ENCODE measurements around the gene NDUFS7. TPM values are rescaled to one million over a fixed set of nuclear protein-coding genes. Genes with fewer than 3 reads are reported as not detected.
"Not testable (repeated sequence)": the region's sequence is repeated elsewhere in the genome, so short reads cannot be mapped to it uniquely, and the experiment has no call there.

The NDUFS7 gene
- total and polyA plus RNA-seq, 4 donors, result 43.0 to 164 (median 124) TPM

DNA sequence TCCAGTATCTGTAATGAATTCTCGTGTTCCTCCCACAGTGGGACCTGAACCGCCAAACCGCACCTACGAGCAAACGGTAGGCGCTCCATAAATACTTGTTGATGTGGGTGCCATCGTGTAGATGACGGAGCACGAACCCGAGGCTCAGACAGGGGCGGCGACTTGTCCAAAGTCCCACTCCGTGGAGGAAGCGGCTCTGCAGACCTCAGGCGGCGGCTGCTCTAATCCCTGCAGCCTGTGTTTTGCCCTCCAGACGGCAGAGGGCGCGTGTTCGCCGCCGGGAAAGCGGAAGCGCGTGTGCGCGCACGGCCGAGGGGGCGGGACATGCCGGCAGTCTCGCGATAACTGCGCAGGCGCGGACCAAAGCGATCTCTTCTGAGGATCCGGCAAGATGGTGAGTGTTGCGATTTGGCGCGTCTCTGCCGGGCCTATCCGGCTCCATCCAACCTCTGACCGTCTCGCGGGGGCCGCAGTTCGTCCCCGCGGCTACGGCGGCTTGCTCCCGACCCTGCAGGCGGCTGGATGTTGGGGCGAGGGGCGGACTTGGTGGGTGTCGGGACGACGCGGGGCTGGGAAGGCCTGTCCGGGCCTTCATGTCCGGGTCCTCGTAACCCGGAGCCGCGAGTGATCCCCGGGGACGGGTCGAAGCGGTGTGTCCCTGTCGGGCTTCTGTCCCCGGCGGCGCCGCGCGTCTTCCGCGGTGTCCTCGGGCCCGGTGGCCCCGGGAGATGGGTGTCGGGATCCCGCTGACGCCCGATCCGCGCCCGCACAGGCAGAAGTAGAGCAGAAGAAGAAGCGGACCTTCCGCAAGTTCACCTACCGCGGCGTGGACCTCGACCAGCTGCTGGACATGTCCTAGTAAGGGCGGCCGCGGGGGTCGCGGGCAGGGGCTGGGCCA lies 54.6 kb downstream of the NDUFS7 start, which contains the start of gene RPS15:
RPS15 (plus strand) TSS at position 362 of the 898 bp plus-strand sequence; CDS start at position 392, 30 bp downstream.
- H3K4me3 ChIP-seq (ENCODE audit: low read depth, low read length), result peak within 1 kb of the TSS; percentile 96
- WGBS (ENCODE audit: insufficient coverage), result under 1% methylated on average over 100 of the region's 100 CpGs
- H3K27ac ChIP-seq (ENCODE audit: low read depth, low read length), result peak within 1 kb of the TSS; percentile 90
- H3K4me1 ChIP-seq (ENCODE audit: control insufficient read depth, insufficient read depth, low read length), result peaks cover 22% of the 10 kb centered on the region
- no peaks in the 10 kb centered on the region for H3K27me3 ChIP-seq (ENCODE audit: control insufficient read depth, insufficient read depth, low read length)
- no peaks in the 10 kb centered on the region for H3K9me3 ChIP-seq (ENCODE audit: control insufficient read depth, insufficient read depth, low read length)
- peak; percentile 86 to 98 (median 93) for DNase-seq (ENCODE audit: low read depth in 4 of 6, low spot score in 6 of 6)
- peaks cover 74% of the 10 kb centered on the region for H3K36me3 ChIP-seq (ENCODE audit: control insufficient read depth, insufficient read depth, low read length)

DNA sequence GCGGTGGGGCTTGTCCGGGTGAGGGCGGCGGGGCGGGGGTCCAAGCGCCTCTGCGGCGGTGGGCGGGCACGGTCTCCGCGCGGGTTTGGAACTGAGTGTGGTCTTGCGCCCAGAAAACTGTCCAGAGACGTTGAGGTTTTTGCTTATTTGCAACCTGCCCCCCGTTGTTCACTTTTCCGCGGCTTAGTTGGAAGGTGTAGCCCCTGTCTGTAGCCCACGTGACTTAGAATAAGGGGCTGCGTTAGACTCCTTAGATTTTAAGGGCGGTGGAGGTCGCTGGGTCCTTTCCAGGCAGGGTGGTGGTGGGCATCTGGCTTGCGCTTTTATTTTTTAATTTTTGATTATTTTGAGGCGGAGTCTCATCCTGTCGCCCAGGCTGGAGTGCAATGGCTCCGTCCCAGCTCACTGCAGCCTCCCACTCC lies 55.2 kb downstream of the NDUFS7 start:
- Histone ChIP-seq H3K36me3 (ENCODE audit: control insufficient read depth, insufficient read depth, low read length) (peaks cover 74% of the 10 kb centered on the region), H3K9me3 (ENCODE audit: control insufficient read depth, insufficient read depth, low read length) (no peaks in the 10 kb centered on the region), H3K27ac (ENCODE audit: low read depth, low read length) (peak overlapping the region; percentile 90), H3K4me3 (ENCODE audit: low read depth, low read length) (peak overlapping the region; percentile 96), H3K4me1 (ENCODE audit: control insufficient read depth, insufficient read depth, low read length) (peaks cover 22% of the 10 kb centered on the region), H3K27me3 (ENCODE audit: control insufficient read depth, insufficient read depth, low read length) (no peaks in the 10 kb centered on the region)
- DNase-seq (ENCODE audit: low read depth in 4 of 6, low spot score in 6 of 6), result peak in 1 of 6 donors; percentile 28
- WGBS (ENCODE audit: insufficient coverage), result 0% methylated on average over 22 of the region's 26 CpGs

DNA sequence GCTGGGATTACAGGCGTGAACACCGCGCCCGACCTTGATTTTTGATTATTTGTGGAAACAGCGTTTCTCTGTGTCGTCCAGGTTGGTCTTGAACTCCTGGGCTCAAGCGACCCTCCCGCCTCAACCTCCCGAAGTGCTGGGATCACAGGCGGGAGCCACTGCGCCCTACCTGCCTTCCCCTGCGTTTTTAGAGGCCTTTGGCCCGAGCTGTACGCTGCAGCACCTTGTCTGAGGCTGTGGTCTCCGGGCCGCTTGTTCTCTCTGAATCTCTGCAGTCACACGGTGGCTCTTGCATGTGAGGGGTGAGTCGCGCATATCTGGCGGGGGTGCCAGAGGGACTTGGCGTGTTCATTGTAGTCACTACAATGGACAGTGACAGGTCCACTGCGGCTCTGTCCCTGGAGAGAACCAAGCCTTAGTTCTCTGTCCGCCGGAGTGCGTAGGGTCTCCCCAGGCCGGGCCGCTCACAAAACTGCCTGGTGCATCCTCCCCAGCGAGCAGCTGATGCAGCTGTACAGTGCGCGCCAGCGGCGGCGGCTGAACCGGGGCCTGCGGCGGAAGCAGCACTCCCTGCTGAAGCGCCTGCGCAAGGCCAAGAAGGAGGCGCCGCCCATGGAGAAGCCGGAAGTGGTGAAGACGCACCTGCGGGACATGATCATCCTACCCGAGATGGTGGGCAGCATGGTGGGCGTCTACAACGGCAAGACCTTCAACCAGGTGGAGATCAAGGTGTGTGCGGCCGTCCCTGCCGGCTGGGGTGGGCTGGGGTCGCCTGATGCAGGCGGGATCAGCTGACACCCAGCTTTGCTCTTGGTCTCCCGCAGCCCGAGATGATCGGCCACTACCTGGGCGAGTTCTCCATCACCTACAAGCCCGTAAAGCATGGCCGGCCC lies 56.1 kb downstream of the NDUFS7 start:
- H3K36me3 ChIP-seq (ENCODE audit: control insufficient read depth, insufficient read depth, low read length), result peaks cover 66% of the 10 kb centered on the region
- H3K4me3 ChIP-seq (ENCODE audit: low read depth, low read length), result peak overlapping the region; percentile 96
- not testable (repeated sequence) for H3K27me3 ChIP-seq (ENCODE audit: control insufficient read depth, insufficient read depth, low read length); H3K27ac ChIP-seq (ENCODE audit: low read depth, low read length); H3K9me3 ChIP-seq (ENCODE audit: control insufficient read depth, insufficient read depth, low read length); DNase-seq (ENCODE audit: low read depth in 4 of 6, low spot score in 6 of 6)
- H3K4me1 ChIP-seq (ENCODE audit: control insufficient read depth, insufficient read depth, low read length), result peaks cover 29% of the 10 kb centered on the region
- WGBS (ENCODE audit: insufficient coverage), result 82% methylated on average over 50 of the region's 57 CpGs

DNA sequence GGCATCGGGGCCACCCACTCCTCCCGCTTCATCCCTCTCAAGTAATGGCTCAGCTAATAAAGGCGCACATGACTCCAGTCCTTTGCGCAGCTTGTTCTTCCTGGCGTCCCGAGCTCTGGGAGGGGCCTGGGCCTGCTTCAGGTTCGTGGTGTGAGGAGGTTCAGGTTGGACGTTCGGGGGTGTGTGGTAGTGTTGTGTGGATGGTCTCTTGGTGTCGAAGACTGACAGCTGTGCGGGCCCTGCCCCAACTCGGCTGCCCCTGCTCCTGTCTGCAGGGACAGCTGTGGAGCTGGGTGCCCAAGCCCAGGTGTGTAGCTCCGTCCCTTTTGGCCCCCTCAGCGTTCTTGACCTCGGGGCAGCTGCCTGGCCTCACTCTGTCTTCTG lies 56.7 kb downstream of the NDUFS7 start:
- Histone ChIP-seq H3K27me3 (ENCODE audit: control insufficient read depth, insufficient read depth, low read length) (no peaks in the 10 kb centered on the region), H3K36me3 (ENCODE audit: control insufficient read depth, insufficient read depth, low read length) (peaks cover 61% of the 10 kb centered on the region), H3K4me3 (ENCODE audit: low read depth, low read length) (no peak overlapping the region), H3K27ac (ENCODE audit: low read depth, low read length) (no peak overlapping the region), H3K9me3 (ENCODE audit: control insufficient read depth, insufficient read depth, low read length) (no peaks in the 10 kb centered on the region), H3K4me1 (ENCODE audit: control insufficient read depth, insufficient read depth, low read length) (peaks cover 35% of the 10 kb centered on the region)
- DNase-seq (ENCODE audit: low read depth in 4 of 6, low spot score in 6 of 6), result no peak
- WGBS (ENCODE audit: insufficient coverage), result 86% methylated on average over 13 of the region's 15 CpGs

DNA sequence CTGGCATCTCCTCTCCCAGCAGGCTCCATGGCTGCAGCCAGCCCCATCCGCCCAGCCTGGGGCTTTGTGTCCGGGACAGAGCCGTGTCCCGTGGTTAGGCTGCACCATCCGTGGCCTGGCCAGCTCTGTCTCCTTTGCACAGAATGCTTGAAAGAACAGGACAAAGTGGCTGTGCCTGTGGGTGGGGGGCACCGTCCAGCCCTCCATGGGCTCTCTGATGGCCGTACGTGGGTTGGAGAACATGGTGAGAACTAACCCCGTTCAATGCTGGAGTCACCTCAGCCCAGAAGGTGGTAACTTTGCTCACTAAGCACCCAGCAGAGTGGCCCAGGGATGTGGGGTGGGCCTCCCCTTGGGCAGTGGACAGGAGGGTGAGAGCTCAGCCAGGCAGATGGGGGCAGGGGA lies 57.3 kb downstream of the NDUFS7 start:
- WGBS (ENCODE audit: insufficient coverage), result 88% methylated on average over 9 of the region's 9 CpGs
- H3K27ac ChIP-seq (ENCODE audit: low read depth, low read length), result no peak overlapping the region
- peaks cover 55% of the 10 kb centered on the region for H3K36me3 ChIP-seq (ENCODE audit: control insufficient read depth, insufficient read depth, low read length)
- H3K4me3 ChIP-seq (ENCODE audit: low read depth, low read length), result no peak overlapping the region
- H3K27me3 ChIP-seq (ENCODE audit: control insufficient read depth, insufficient read depth, low read length), result no peaks in the 10 kb centered on the region
- no peaks in the 10 kb centered on the region for H3K9me3 ChIP-seq (ENCODE audit: control insufficient read depth, insufficient read depth, low read length)
- peaks cover 40% of the 10 kb centered on the region for H3K4me1 ChIP-seq (ENCODE audit: control insufficient read depth, insufficient read depth, low read length)
- DNase-seq (ENCODE audit: low read depth in 4 of 6, low spot score in 6 of 6), result no peak

DNA sequence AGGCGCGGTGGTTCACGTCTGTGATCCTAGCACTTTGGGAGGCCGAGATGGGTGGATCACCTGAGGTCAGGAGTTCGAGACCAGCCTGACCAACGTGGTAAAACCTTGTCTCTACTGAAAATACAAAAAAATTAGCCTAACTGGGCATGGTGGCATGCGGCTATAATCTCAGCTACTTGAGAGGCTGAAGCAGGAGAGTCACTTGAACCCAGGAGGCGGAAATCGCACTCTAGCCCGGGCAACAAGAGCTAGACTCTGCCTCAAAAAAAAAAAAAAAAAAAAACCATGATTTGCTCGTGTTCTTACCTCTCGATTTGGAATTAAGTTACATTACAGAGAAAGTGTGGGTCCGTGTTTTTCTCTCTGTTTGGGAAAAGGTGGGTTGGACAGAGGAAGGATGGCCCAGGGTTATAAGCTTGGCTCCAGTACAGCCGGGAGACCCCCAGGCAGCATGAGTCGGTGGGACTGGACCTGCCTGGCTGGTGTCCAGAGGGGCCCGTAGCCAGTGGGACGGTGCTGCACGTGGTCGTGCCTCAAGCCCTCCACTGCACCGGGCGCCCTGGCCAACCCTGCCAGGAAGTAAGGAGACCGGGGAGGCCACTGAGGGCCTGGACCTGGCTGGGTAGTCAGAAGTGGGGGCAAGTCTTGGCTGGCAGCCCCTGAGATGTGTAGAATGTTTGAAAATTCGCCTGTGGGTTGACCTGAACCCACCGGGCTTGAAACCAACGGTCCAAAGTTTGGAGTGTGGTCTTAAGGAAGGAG lies 58.2 kb downstream of the NDUFS7 start:
- DNase-seq (ENCODE audit: low read depth in 4 of 6, low spot score in 6 of 6), result no peak
- H3K27ac ChIP-seq (ENCODE audit: low read depth, low read length), result no peak overlapping the region
- H3K4me1 ChIP-seq (ENCODE audit: control insufficient read depth, insufficient read depth, low read length), result peaks cover 43% of the 10 kb centered on the region
- no peaks in the 10 kb centered on the region for H3K27me3 ChIP-seq (ENCODE audit: control insufficient read depth, insufficient read depth, low read length)
- no peaks in the 10 kb centered on the region for H3K9me3 ChIP-seq (ENCODE audit: control insufficient read depth, insufficient read depth, low read length)
- no peak overlapping the region for H3K4me3 ChIP-seq (ENCODE audit: low read depth, low read length)
- 82% methylated on average over 17 of the region's 25 CpGs for WGBS (ENCODE audit: insufficient coverage)
- H3K36me3 ChIP-seq (ENCODE audit: control insufficient read depth, insufficient read depth, low read length), result peaks cover 48% of the 10 kb centered on the region

Other genes with a start within 250 kb of the NDUFS7 start
- 10 to 100 TPM in 1 of 2 donors, 1 to 10 TPM in 1; 7.2 to 10.5 TPM for gene SBNO2, start 209.6 kb upstream of the NDUFS7 start, total RNA-seq
- gene SBNO2, start 209.6 kb upstream of the NDUFS7 start, polyA plus RNA-seq (ENCODE audit: insufficient read length in 2 of 2), result 10 to 100 TPM; 12.9 to 17.9 TPM
- gene STK11, start 178.1 kb upstream of the NDUFS7 start, total RNA-seq, result 10 to 100 TPM; 35.4 to 60.0 TPM
- gene STK11, start 178.1 kb upstream of the NDUFS7 start, polyA plus RNA-seq (ENCODE audit: insufficient read length in 2 of 2), result 10 to 100 TPM; 57.5 to 66.6 TPM
- gene CBARP, start 145.9 kb upstream of the NDUFS7 start, total RNA-seq, result 1 to 10 TPM; 2.7 to 4.6 TPM
- gene CBARP, start 145.9 kb upstream of the NDUFS7 start, polyA plus RNA-seq (ENCODE audit: insufficient read length in 2 of 2), result 10 to 100 TPM; 35.4 to 38.6 TPM
- 10 to 100 TPM; 17.4 to 90.8 TPM for gene ATP5F1D, start 142.2 kb upstream of the NDUFS7 start, total RNA-seq
- 100 to 1,000 TPM; 198 to 219 TPM for gene ATP5F1D, start 142.2 kb upstream of the NDUFS7 start, polyA plus RNA-seq (ENCODE audit: insufficient read length in 2 of 2)
- 10 to 100 TPM; 13.3 to 13.9 TPM for gene MIDN, start 135.3 kb upstream of the NDUFS7 start, total RNA-seq
- gene MIDN, start 135.3 kb upstream of the NDUFS7 start, polyA plus RNA-seq (ENCODE audit: insufficient read length in 2 of 2), result 10 to 100 TPM; 95.3 to 97.1 TPM
- 100 to 1,000 TPM; 323 to 565 TPM for gene CIRBP, start 114.6 kb upstream of the NDUFS7 start, total RNA-seq
- 100 to 1,000 TPM; 684 to 821 TPM for gene CIRBP, start 114.6 kb upstream of the NDUFS7 start, polyA plus RNA-seq (ENCODE audit: insufficient read length in 2 of 2)
- 10 to 100 TPM in 1 of 2 donors, 1 to 10 TPM in 1; 3.7 to 21.3 TPM for gene FAM174C, start 108.4 kb upstream of the NDUFS7 start, total RNA-seq
- gene FAM174C, start 108.4 kb upstream of the NDUFS7 start, polyA plus RNA-seq (ENCODE audit: insufficient read length in 2 of 2), result 10 to 100 TPM; 29.2 to 32.9 TPM
- gene EFNA2, start 98.0 kb upstream of the NDUFS7 start, total RNA-seq, result 1 to 10 TPM; 2.1 to 4.5 TPM
- gene EFNA2, start 98.0 kb upstream of the NDUFS7 start, polyA plus RNA-seq (ENCODE audit: insufficient read length in 2 of 2), result 10 to 100 TPM; 17.0 to 18.7 TPM
- 10 to 100 TPM; 15.5 to 30.1 TPM for gene GAMT, start 17.6 kb downstream of the NDUFS7 start, total RNA-seq
- 10 to 100 TPM; 77.0 to 81.2 TPM for gene GAMT, start 17.6 kb downstream of the NDUFS7 start, polyA plus RNA-seq (ENCODE audit: insufficient read length in 2 of 2)
- 10 to 100 TPM; 22.1 to 47.6 TPM for gene DAZAP1, start 23.7 kb downstream of the NDUFS7 start, total RNA-seq
- 10 to 100 TPM; 64.5 to 84.4 TPM for gene DAZAP1, start 23.7 kb downstream of the NDUFS7 start, polyA plus RNA-seq (ENCODE audit: insufficient read length in 2 of 2)
- 100 to 1,000 TPM; 243 to 719 TPM for gene RPS15, start 54.5 kb downstream of the NDUFS7 start, total RNA-seq
- 100 to 1,000 TPM; 789 to 822 TPM for gene RPS15, start 54.5 kb downstream of the NDUFS7 start, polyA plus RNA-seq (ENCODE audit: insufficient read length in 2 of 2)
- 10 to 100 TPM; 46.3 to 82.4 TPM for gene APC2, start 66.2 kb downstream of the NDUFS7 start, total RNA-seq
- gene APC2, start 66.2 kb downstream of the NDUFS7 start, polyA plus RNA-seq (ENCODE audit: insufficient read length in 2 of 2), result 100 to 1,000 TPM; 168 to 190 TPM
- 10 to 100 TPM; 15.6 to 36.1 TPM for gene C19orf25, start 95.3 kb downstream of the NDUFS7 start, total RNA-seq
- 10 to 100 TPM; 45.2 to 45.6 TPM for gene C19orf25, start 95.3 kb downstream of the NDUFS7 start, polyA plus RNA-seq (ENCODE audit: insufficient read length in 2 of 2)
- 1 to 10 TPM; 2.2 to 5.9 TPM for gene PCSK4, start 106.4 kb downstream of the NDUFS7 start, total RNA-seq
- gene PCSK4, start 106.4 kb downstream of the NDUFS7 start, polyA plus RNA-seq (ENCODE audit: insufficient read length in 2 of 2), result 10 to 100 TPM; 12.6 to 14.4 TPM
- gene REEP6, start 107.3 kb downstream of the NDUFS7 start, total RNA-seq, result 1 to 10 TPM; 3.3 to 4.5 TPM
- 10 to 100 TPM; 13.1 to 13.3 TPM for gene REEP6, start 107.3 kb downstream of the NDUFS7 start, polyA plus RNA-seq (ENCODE audit: insufficient read length in 2 of 2)
- under 1 TPM; 0.40 to 0.99 TPM for gene ADAMTSL5, start 129.1 kb downstream of the NDUFS7 start, total RNA-seq
- 1 to 10 TPM in 1 of 2 donors, under 1 TPM in 1; 0.82 to 1.6 TPM for gene ADAMTSL5, start 129.1 kb downstream of the NDUFS7 start, polyA plus RNA-seq (ENCODE audit: insufficient read length in 2 of 2)
- under 1 TPM; 0.59 to 0.66 TPM for gene PLK5, start 140.2 kb downstream of the NDUFS7 start, total RNA-seq
- gene PLK5, start 140.2 kb downstream of the NDUFS7 start, polyA plus RNA-seq (ENCODE audit: insufficient read length in 2 of 2), result 1 to 10 TPM; 4.2 to 5.9 TPM
- gene MEX3D, start 184.4 kb downstream of the NDUFS7 start, total RNA-seq, result 10 to 100 TPM; 17.0 to 43.6 TPM
- 10 to 100 TPM; 33.6 to 35.4 TPM for gene MEX3D, start 184.4 kb downstream of the NDUFS7 start, polyA plus RNA-seq (ENCODE audit: insufficient read length in 2 of 2)
- gene MBD3, start 209.0 kb downstream of the NDUFS7 start, total RNA-seq, result 10 to 100 TPM; 36.6 to 73.1 TPM
- 100 to 1,000 TPM; 105 to 113 TPM for gene MBD3, start 209.0 kb downstream of the NDUFS7 start, polyA plus RNA-seq (ENCODE audit: insufficient read length in 2 of 2)
- gene UQCR11, start 221.6 kb downstream of the NDUFS7 start, total RNA-seq, result 100 to 1,000 TPM in 1 of 2 donors, 10 to 100 TPM in 1; 60.4 to 203 TPM
- gene UQCR11, start 221.6 kb downstream of the NDUFS7 start, polyA plus RNA-seq (ENCODE audit: insufficient read length in 2 of 2), result 100 to 1,000 TPM; 179 to 188 TPM

All from spinal cord (tissue), 10 donors.